HG03108 (cell line): Measurements from ENCODE around the gene MORN5.

ENCODE experiments used
- ATAC-seq: cut with Tn5 transposase; IDR thresholded peaks from one replicate; pipeline ENCODE4 v1.9.1; 2021; ENCODE audit warnings: moderate library complexity; ENCODE audit not compliant: unreplicated experiment

MORN5 gene

DNA sequence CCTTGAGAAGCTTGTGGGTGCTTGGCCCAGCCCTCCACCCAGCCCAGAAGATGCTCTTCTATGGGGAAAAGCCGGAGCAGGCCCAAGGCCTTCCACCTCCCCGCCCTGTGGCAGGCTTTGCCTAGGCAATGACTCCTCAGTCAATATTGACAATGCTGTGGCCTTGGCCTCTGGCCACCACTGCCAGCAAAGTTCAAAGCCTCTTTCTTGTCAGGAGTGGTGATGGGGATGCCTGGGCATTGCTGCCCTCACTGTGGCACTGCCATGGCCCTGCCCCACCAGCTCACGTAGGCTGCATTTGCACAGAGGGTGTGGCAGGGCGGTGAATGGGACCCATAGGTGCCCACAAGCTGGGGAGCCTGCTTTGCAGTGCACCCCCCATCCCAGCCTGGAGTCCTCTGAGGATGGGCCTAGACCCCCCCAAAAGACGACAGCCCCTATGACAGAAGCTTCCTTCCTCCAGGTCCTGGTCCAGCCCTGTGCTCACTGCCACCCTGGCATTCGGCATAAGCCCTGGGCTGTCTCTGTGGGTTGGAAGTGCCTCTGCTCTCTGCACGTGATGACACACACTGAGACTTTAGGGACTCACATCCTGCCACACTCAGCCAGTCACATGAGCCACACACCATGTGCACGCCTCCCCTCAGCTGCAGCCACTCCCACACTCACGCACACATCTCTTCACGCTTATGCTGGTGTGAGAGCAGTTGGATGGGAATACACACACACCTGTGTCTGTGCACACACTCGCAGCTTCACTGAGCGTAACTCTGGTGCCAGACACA lies 31.1 kb downstream of the MORN5 start:
- ATAC-seq, result no peak

DNA sequence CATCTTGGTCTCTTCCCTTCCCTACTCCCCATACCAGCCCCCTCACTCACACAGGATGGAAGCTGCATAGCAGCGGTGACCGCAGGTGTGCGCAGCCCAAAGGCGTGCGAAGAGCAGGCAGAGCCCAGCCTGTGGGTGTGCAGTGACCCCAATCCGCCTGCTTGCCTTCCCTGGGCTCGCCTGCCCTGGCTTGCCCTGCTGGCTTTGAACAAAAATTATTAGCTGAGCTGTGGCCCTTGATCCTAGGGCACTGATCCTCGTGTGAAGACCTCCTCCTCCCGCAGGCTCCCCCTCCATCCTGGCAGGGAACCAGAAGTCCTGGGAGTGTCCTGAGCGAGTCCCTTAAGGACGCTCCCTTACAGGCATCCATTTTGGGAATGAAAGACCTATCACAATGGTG lies 31.9 kb downstream of the MORN5 start:
- no peak for ATAC-seq

DNA sequence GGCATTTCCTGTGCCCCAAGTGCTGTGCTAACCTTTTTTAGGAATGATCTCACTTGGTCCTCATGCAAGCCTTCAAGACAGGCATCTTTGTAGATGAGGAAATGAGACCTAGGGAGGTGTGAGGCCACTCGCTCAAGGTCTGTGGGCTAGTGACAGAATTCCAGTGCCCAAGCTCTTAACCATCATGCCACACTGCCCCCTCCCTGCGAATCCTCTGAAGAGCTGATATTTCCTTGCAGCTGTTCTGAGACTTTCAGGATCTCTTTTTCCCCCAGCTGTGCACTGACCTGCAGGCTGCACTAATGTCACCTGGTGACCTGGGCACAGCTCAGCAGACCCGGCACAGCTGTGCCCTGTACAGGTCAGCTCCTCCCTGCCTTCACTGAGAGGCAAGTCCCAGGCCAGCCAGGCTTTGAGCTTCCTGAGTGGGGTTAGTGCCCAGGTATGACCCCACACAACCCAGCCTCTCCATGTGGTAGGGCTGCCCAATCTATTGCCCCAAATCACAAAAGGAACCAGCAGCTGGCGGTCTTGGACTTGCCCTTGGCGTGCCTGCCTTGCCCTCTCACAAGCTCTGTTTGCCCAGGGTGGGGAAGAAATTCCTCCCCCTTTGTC lies 32.7 kb downstream of the MORN5 start:
- ATAC-seq, result no peak

- no peak for ATAC-seq
Measured at GRCh38 chr9:122192914-122193525, 33.3 kb downstream of the MORN5 start.

GRCh38 chr9:122193651-122194050 lies 33.9 kb downstream of the MORN5 start:
- ATAC-seq, result no peak

- ATAC-seq, result no peak
Measured at GRCh38 chr9:122195875-122196274, 36.2 kb downstream of the MORN5 start.

DNA sequence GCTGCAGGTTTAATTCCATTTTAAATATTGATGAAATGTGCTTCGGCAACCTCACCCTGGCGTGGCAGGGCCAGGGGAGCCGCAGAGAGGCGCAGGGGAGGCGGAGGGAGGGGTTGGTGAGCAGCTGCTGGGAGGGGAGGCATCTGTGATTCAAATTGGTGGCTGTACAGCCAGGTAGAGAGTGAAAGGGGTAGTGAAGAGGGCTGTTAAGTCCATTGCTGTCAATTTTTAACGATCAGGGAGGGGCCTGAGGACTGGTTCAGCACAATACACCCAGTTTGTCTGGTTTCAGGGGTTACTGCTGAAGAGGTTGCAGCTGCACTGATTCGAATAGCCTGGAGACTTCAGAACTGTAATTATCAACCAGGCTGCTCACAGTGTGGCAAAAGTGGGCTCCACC lies 37.7 kb downstream of the MORN5 start:
- no peak for ATAC-seq

DNA sequence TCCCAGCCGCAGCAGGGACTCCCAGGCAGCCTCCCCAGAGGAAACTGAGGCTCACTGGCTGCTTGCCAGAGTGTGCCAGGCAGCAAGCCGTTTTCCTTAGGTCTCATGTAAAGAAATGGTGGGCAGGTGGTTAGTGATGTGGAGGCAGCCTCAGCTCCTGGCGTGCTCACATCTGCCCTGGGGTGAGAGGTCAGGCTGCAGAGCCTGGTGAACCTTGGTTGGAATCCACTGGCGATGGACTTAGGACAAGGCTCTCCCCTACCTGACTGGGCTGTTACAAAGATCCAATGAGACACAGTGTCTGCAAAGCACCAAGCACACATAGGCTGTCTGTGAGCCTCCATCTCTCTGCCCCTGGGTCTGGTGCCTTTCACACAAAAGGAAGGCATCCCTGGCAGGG lies 38.2 kb downstream of the MORN5 start:
- ATAC-seq, result no peak

GRCh38 chr9:122200960-122201595 lies 41.4 kb downstream of the MORN5 start:
- no peak for ATAC-seq

DNA sequence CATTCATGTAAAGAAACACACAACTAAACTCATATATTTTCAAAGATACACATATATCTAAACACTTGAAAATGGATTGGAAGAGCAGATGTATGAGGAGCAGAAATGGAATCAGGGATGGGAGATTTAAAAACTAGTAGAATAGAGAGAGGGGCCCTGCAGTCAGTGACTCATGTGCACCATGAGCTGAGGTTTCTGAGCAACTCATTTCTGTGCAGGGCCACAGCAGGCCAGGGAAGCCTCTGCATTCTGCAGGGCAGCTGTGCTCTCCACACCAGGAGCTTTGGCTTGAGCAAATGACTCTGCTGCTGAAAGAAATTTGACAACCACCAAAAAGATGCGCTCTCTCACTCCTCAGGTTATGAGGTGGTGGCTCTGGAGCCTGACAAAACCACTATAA lies 41.9 kb downstream of the MORN5 start:
- ATAC-seq, result no peak

DNA sequence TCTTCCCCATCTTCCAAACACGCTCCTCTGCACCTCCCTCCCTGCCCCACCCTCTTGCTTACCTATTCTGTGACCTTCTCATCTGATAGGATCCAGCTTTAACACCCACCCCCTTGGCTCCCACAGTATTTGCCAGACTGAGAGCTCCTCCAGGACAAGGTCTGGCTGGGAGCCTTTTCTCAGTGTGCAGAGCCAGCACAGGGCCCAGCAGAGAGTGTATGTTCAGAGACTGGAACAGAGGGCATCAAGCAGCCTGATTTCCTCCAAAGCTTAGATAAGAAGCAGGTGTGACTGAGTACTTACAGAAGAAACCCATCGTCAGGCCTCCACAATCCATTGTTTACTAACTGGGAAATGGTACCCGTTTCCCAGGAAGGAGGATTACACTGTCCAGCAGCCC lies 42.4 kb downstream of the MORN5 start:
- no peak for ATAC-seq

DNA sequence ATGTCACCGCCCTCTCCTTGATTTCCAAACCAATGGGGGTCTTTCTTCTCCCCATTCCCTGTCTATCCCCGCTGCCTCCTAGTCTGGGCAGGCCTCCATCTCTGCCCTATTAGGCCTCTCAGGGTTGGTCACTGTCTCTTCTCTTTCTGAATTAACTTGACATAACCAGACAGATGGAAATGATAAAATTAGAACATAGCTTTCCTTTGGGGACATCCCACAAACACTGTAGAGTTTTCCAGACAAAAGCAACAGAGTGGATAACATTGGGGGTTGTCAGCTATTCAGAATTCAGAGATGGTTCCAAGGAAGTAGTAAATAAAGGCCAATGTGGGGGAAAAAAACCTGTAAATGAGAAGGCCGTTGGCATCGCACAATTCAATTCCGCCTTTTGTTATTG lies 44.3 kb downstream of the MORN5 start:
- no peak for ATAC-seq

DNA sequence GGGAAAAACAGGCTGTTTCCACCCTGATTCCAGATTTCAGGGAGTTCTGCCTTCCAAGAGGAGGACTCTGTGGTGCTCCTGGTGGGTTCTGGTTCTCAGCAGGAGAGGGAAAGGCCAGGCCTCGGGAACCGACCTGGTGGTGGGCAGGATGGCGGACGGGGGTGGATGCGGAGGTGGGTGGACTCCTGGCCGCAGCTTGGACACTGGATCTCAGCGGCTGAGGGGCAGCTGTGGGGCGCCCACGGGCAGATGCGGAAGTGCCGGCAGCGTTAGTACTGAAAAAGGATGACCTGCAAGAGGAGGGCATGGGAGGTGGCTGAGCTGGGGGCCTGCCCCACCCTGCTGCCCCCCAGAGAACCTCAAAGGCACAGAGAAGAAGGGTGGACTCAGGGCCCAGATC lies 44.8 kb downstream of the MORN5 start:
- no peak for ATAC-seq

DNA sequence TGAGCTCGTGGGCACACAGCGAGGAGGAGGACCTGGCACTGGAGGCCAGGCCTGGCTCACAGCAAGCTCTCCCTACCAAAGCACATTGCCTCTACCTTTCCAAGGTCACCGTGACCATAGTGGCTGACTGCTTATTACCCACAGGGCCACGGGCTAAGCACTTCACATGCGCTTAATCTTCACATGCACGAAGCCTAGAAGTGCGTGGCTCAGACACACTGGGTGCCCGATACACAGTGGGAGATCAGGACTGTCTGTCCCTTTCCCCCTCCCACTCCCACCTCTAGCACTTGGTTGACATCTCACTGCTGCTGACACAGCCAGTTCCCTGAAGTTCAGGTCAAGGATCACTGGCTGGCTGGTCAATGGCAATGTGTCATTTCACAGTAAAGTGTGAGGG lies 45.5 kb downstream of the MORN5 start:
- no peak for ATAC-seq

DNA sequence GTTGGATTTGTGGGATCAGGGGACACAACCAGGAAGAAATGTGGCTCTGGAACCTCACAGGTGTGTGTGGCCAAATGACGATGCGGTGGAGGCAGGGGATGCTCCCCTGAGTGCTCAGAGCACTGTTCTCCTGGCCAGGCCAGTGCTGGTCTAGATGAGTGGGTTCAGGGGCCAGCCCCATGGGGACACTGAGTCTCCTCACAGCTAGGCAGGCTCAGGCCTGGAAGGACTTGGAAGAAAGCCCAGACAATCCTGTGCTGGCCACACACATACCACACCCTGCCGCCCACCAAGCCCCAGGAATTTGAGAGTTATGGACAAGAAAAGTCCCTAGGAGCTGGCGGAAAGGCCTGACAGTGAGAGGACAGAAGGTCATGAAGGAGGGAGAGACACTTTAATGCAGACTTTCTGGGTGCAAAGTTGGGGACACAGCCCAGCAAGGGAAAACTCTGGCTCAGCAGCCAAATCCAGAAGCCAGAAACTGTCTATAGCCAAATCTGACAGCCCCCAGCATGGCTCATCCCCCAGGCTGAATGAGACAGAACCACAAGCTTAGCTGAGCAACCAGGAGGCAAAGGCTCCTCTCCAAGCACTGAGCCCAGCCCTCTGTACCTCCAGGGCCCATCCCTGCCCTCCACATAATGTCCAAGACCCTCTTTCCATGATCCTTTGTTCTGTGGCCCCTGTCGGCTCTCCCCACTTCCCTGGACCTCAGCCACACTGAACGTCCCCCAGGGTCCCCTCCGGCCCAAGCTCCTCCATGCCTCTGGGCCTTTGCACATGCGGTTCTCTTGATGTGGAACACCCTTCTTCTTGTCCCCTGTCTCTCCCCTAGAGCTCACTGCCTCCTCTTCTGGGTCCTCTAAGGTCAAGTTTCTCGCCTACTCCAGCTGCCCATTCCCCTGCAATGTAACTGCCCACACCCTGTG lies 46.7 kb downstream of the MORN5 start:
- no peak for ATAC-seq

- no peak for ATAC-seq
Measured at GRCh38 chr9:122207096-122207495, 47.4 kb downstream of the MORN5 start.

GRCh38 chr9:122209451-122209850 lies 49.7 kb downstream of the MORN5 start:
- ATAC-seq, result no peak

DNA sequence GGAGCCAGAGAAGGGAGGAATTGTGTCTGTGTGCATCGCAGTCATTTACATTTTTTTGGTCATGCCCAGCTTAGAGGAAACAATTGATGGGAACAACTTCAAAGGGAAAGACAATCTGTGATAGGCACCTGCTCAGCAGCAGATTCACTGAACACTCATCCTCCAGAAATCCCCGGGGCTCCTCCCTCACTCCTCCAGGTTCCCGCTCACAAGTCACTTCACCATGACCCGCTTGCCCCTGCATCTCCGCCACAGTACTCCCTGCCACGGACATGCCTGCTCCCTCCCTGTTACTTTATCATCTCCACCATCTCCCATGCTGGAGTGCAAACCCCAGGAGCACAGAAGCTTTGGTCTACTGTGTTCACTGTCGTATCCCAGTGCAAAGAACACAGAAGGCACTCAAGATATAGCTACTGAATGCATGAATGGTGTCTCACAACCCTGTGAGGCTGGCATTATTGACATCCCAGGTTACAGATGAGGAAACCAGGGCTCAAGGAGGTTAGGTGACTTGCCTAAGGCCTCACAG lies 52.8 kb downstream of the MORN5 start:
- no peak for ATAC-seq

DNA sequence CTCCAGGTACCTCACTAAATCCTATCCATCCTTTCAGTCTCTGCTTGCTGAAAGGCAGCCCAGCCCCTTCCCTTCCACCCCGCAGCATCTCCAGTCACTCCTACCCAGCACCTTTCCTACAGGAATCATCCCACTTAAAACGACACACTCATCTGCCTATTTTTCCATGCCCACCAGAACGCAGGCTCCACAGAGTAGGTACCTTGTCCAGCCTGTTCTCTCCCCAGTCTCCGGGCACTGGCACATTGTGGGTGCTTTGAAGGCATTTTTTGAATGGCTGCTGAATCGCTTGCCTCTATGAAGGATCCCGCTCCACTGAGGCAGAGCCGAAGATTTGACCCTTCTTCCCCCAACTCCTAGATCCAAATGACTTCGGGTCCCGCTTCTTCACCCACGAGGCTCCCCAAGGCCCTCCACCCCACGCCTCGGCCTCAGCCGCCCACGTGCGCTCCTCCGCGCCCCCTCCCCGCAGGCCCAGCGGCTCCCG lies 53.4 kb downstream of the MORN5 start:
- ATAC-seq, result no peak
